K562 treated with DMSO at 1 percent for 12 hours (cell line): ENCODE measurements around the gene SEMA3A. TPM values are rescaled to one million over a fixed set of nuclear protein-coding genes. Genes with fewer than 3 reads are reported as not detected.

Source experiments
- total RNA-seq: library from RNA; unstranded; fragments of 300-600 nt; gene quantifications from 2 replicates; pipeline ENCODE4 v1.2.3, GENCODE V29; 2022; ENCODE audit not compliant: insufficient read depth

Gene SEMA3A
- total RNA-seq = 0.63 and 1.8 TPM in 2 replicates

GRCh38 chr7:84194484-84195271, at the start of gene SEMA3A:
SEMA3A (minus strand) TSS chr7:84194789; CDS start chr7:84194586, 203 bp downstream.

